Astrocyte (in vitro differentiated cells and primary cell): Measurements from ENCODE around the gene RGS4. TPM values are rescaled to one million over a fixed set of nuclear protein-coding genes. Genes with fewer than 3 reads are reported as not detected.

ENCODE experiments used
- DNase-seq: peaks from one replicate; pipeline ENCODE4 v3.0.0-alpha.2; 2010; ENCODE audit warnings: low read depth
- FAIRE-seq: peaks from 2 replicates; lab custom pipeline; 2011; peaks lifted over from hg19 to GRCh38; lab: Jason Lieb, UNC
- H2AFZ ChIP-seq: 2 replicates; pipeline ENCODE4 v1.6.0; 2012; ENCODE audit warnings: low read depth, low read length, inconsistent platforms
- H3K27ac ChIP-seq: 2 replicates; pipeline ENCODE4 v1.5.1; 2011; ENCODE audit warnings: low read depth, low read length, inconsistent platforms
- H3K27me3 ChIP-seq: 2 replicates; pipeline ENCODE4 v1.6.0; 2011; ENCODE audit warnings: low read length, inconsistent platforms; ENCODE audit not compliant: insufficient read depth
- H3K36me3 ChIP-seq: 2 replicates; pipeline ENCODE4 v1.5.1; 2011; ENCODE audit warnings: low read length, inconsistent platforms; ENCODE audit not compliant: insufficient read depth
- H3K4me1 ChIP-seq: 2 replicates; pipeline ENCODE4 v1.5.1; 2011; ENCODE audit warnings: low read length, inconsistent platforms; ENCODE audit not compliant: insufficient read depth
- H3K4me2 ChIP-seq: 2 replicates; pipeline ENCODE4 v1.6.0; 2012; ENCODE audit warnings: low read length, inconsistent platforms
- H3K4me3 ChIP-seq: 2 replicates; pipeline ENCODE4 v1.5.1; 2011; ENCODE audit warnings: low read depth, mild to moderate bottlenecking, low read length, inconsistent platforms; ENCODE audit not compliant: insufficient read depth
- H3K79me2 ChIP-seq: 2 replicates; pipeline ENCODE4 v1.6.0; 2012; ENCODE audit warnings: mild to moderate bottlenecking, low read length, inconsistent platforms; ENCODE audit not compliant: insufficient read depth
- H3K9ac ChIP-seq: 2 replicates; pipeline ENCODE4 v1.6.0; 2012; ENCODE audit warnings: mild to moderate bottlenecking, low read length, inconsistent platforms
- H3K9me3 ChIP-seq: 2 replicates; pipeline ENCODE4 v1.5.1; 2012; ENCODE audit warnings: low read depth, mild to moderate bottlenecking, low read length, inconsistent platforms; ENCODE audit not compliant: insufficient read depth
- H4K20me1 ChIP-seq: 2 replicates; pipeline ENCODE4 v1.6.0; 2012; ENCODE audit warnings: low read length, inconsistent platforms; ENCODE audit not compliant: insufficient read depth
- H3K27ac Mint-ChIP-seq: one replicate; pipeline ENCODE4 v1.8.0; 2021; ENCODE audit warnings: mild to moderate bottlenecking, mixed read lengths; ENCODE audit not compliant: unreplicated experiment
- H3K27me3 Mint-ChIP-seq: one replicate; pipeline ENCODE4 v1.8.0; 2021; ENCODE audit warnings: low read depth, mixed read lengths; ENCODE audit not compliant: unreplicated experiment
- H3K36me3 Mint-ChIP-seq: one replicate; pipeline ENCODE4 v1.8.0; 2021; ENCODE audit warnings: low read depth, mixed read lengths; ENCODE audit not compliant: unreplicated experiment
- H3K4me1 Mint-ChIP-seq: one replicate; pipeline ENCODE4 v1.8.0; 2021; ENCODE audit warnings: low read depth, mixed read lengths; ENCODE audit not compliant: unreplicated experiment
- H3K4me3 Mint-ChIP-seq: one replicate; pipeline ENCODE4 v1.8.0; 2021; ENCODE audit warnings: mild to moderate bottlenecking, moderate library complexity, mixed read lengths; ENCODE audit not compliant: unreplicated experiment
- H3K9me3 Mint-ChIP-seq: one replicate; pipeline ENCODE4 v1.8.0; 2021; ENCODE audit warnings: mild to moderate bottlenecking, mixed read lengths; ENCODE audit not compliant: unreplicated experiment
- EZH2 ChIP-seq: IDR thresholded peaks from 2 replicates; pipeline ENCODE4 v1.6.1; 2012; ENCODE audit warnings: mild to moderate bottlenecking, low read length, inconsistent platforms; ENCODE audit not compliant: insufficient read depth
- total RNA-seq: library from RNA; stranded (reverse); gene quantifications from 2 replicates; pipeline ENCODE4 v1.2.1, GENCODE V29; 2021
- TF ChIP-seq, protein P1 (sequence below): IDR thresholded peaks from 2 replicates; pipeline ENCODE4 v1.5.1; 2011; ENCODE audit warnings: low read depth, mild to moderate bottlenecking, inconsistent platforms, low read length, moderate library complexity; ENCODE audit not compliant: insufficient read depth

Gene RGS4
- total RNA-seq, 1 donor from 2014 or later: 23.8 TPM

DNA sequence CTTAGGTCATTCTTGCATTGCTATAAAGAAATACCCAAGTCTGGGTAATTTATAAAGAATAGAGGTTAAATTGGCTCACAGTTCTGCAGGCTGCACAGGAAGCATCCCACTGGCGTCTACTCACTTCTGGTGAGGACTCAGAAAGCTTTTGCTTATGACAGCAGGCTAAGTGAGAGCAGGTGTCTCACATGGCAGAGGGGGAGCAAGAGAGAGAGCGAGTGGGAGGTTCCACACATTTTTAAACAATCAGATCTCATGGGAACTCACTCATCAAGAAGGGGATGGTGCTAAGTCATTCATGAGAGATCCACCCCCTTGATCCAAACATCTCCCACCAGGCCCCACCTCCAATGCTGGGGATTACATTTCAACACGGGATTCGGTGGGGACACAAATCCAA is 13.6 kb upstream of the RGS4 start:
- H3K9me3 Mint-ChIP-seq: no peaks in the 10 kb centered on the region
- H3K27ac Mint-ChIP-seq: no peak overlapping the region
- peaks cover 15% of the 10 kb centered on the region for H3K4me1 Mint-ChIP-seq
- Histone ChIP-seq H2AFZ (no peak overlapping the region), H3K4me1 (no peaks in the 10 kb centered on the region), H3K4me2 (no peak overlapping the region), H3K9me3 (no peaks in the 10 kb centered on the region), H3K79me2 (no peaks in the 10 kb centered on the region), H3K9ac (no peak overlapping the region), H4K20me1 (no peaks in the 10 kb centered on the region), H3K27ac (no peak overlapping the region), H3K27me3 (no peaks in the 10 kb centered on the region), H3K36me3 (no peaks in the 10 kb centered on the region), H3K4me3 (no peak overlapping the region)
- no peak for FAIRE-seq
- H3K36me3 Mint-ChIP-seq: no peaks in the 10 kb centered on the region
- TF ChIP-seq EZH2: no peak
- TF ChIP-seq, protein P1, sequence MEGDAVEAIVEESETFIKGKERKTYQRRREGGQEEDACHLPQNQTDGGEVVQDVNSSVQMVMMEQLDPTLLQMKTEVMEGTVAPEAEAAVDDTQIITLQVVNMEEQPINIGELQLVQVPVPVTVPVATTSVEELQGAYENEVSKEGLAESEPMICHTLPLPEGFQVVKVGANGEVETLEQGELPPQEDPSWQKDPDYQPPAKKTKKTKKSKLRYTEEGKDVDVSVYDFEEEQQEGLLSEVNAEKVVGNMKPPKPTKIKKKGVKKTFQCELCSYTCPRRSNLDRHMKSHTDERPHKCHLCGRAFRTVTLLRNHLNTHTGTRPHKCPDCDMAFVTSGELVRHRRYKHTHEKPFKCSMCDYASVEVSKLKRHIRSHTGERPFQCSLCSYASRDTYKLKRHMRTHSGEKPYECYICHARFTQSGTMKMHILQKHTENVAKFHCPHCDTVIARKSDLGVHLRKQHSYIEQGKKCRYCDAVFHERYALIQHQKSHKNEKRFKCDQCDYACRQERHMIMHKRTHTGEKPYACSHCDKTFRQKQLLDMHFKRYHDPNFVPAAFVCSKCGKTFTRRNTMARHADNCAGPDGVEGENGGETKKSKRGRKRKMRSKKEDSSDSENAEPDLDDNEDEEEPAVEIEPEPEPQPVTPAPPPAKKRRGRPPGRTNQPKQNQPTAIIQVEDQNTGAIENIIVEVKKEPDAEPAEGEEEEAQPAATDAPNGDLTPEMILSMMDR: no peak
- H3K27me3 Mint-ChIP-seq: no peaks in the 10 kb centered on the region
- no peak overlapping the region for H3K4me3 Mint-ChIP-seq
- DNase-seq: no peak

- Histone ChIP-seq H3K79me2 (no peaks in the 10 kb centered on the region), H3K36me3 (no peaks in the 10 kb centered on the region), H3K27ac (no peak overlapping the region), H4K20me1 (no peaks in the 10 kb centered on the region), H3K27me3 (no peaks in the 10 kb centered on the region), H3K9ac (no peak overlapping the region), H3K4me2 (no peak overlapping the region), H2AFZ (no peak overlapping the region), H3K9me3 (no peaks in the 10 kb centered on the region), H3K4me1 (no peaks in the 10 kb centered on the region), H3K4me3 (no peak overlapping the region)
- H3K9me3 Mint-ChIP-seq: no peaks in the 10 kb centered on the region
- no peaks in the 10 kb centered on the region for H3K36me3 Mint-ChIP-seq
- peaks cover 17% of the 10 kb centered on the region for H3K4me1 Mint-ChIP-seq
- H3K27me3 Mint-ChIP-seq: no peaks in the 10 kb centered on the region
- no peak overlapping the region for H3K27ac Mint-ChIP-seq
- DNase-seq (peak; percentile 45), FAIRE-seq (peak; percentile 29)
- no peak overlapping the region for H3K4me3 Mint-ChIP-seq
- TF ChIP-seq, protein P1: no peak
- no peak for TF ChIP-seq EZH2
Observed at GRCh38 chr1:163056831-163057230, 12.3 kb upstream of the RGS4 start.

GRCh38 chr1:163060343-163061007 is 8.7 kb upstream of the RGS4 start:
- Histone ChIP-seq H3K4me1 (no peaks in the 10 kb centered on the region), H3K9ac (no peak overlapping the region), H2AFZ (no peak overlapping the region), H3K4me3 (no peak overlapping the region), H3K9me3 (no peaks in the 10 kb centered on the region), H3K27me3 (no peaks in the 10 kb centered on the region), H3K27ac (no peak overlapping the region), H3K36me3 (no peaks in the 10 kb centered on the region), H4K20me1 (no peaks in the 10 kb centered on the region), H3K4me2 (no peak overlapping the region), H3K79me2 (no peaks in the 10 kb centered on the region)
- Mint-ChIP-seq H3K27ac (no peak overlapping the region), H3K4me3 (no peak overlapping the region), H3K36me3 (no peaks in the 10 kb centered on the region), H3K27me3 (peaks cover 2% of the 10 kb centered on the region), H3K9me3 (no peaks in the 10 kb centered on the region), H3K4me1 (peaks cover 9% of the 10 kb centered on the region)
- no peak for TF ChIP-seq EZH2
- TF ChIP-seq, protein P1: no peak
- no peak for FAIRE-seq
- no peak for DNase-seq
